ENCODE data around the gene IL1A.

IL1A gene

DNA sequence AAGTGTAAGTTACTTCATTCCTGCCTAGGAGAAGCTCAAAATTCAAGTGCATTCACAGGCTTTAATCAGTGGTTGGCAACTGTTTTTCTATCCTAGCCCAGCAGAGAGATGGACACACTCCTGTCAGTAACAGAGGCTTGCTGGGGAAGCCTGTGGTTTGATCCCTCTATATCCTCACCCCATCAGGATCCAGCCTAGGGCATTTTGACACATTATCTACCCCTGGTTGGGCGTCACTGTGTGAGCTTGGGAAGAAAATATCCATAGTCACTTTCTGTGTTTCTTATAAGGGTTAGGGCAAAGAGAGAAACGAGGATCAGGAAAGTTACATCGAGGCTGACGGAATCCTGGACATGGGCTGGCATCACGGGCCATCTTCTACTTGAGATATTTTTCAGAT is 53.5 kb downstream of the IL1A start:
- H3K4me3 ChIP-seq (ENCODE audit: low read depth, low read length), result no peak overlapping the region
- in situ Hi-C loops (cut with HindIII; ENCODE audit: low sequenced_read_pairs), result no loop called here
- TF ChIP-seq, protein P1, sequence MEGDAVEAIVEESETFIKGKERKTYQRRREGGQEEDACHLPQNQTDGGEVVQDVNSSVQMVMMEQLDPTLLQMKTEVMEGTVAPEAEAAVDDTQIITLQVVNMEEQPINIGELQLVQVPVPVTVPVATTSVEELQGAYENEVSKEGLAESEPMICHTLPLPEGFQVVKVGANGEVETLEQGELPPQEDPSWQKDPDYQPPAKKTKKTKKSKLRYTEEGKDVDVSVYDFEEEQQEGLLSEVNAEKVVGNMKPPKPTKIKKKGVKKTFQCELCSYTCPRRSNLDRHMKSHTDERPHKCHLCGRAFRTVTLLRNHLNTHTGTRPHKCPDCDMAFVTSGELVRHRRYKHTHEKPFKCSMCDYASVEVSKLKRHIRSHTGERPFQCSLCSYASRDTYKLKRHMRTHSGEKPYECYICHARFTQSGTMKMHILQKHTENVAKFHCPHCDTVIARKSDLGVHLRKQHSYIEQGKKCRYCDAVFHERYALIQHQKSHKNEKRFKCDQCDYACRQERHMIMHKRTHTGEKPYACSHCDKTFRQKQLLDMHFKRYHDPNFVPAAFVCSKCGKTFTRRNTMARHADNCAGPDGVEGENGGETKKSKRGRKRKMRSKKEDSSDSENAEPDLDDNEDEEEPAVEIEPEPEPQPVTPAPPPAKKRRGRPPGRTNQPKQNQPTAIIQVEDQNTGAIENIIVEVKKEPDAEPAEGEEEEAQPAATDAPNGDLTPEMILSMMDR (IDR thresholded peaks at IDR 0.05; ENCODE audit: low read depth, low read length), result no peak
- DNase-seq (ENCODE audit: low read depth, low spot score), result no peak

- TF ChIP-seq, protein P1 (IDR thresholded peaks at IDR 0.05; ENCODE audit: low read depth, low read length), result no peak
- DNase-seq (ENCODE audit: low read depth, low spot score), result no peak
- no peak overlapping the region for H3K4me3 ChIP-seq (ENCODE audit: low read depth, low read length)
- in situ Hi-C loops (cut with HindIII; ENCODE audit: low sequenced_read_pairs), result no loop called here
These were observed 54.1 kb downstream of the IL1A start for GRCh38 chr2:112730216-112730615.

DNA sequence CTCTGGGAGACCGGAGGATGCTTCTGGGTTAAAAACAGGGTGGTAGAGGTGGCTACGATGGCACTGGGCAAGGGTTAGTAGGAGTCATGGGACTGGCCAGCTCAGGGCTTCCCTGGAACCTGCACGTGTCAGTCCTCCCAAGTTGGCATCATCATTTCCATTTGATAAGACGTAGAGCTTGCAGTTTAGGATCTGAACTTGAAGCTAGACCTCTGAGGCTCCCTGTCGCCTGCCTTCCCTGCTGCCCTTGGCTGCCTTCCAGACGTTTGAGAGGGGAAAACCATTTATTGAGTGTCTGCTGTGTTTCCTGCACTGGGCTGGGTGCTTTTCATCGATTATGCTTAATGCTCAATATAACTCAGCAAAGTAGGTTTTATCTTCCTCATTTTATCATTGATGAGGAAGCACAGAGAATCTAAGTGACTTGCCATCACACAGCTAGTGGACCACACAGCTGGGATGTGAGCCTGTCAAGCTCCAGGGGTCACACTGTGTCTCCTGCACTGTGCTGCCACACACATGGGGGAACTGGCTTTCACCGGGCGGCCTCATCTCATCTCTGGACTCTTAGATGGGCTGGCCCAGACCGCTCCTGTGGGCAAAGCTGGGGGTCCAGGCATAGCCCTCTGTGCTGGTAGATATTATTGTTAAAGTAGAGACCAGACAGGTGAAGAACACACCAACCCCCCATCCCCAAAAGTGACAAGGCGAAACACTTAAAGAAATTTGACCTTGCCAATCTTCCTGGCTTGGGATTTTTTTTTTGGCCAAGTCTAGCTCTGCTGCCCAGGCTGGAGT is 55.7 kb downstream of the IL1A start:
- DNase-seq (ENCODE audit: low read depth, low spot score), result no peak

DNA sequence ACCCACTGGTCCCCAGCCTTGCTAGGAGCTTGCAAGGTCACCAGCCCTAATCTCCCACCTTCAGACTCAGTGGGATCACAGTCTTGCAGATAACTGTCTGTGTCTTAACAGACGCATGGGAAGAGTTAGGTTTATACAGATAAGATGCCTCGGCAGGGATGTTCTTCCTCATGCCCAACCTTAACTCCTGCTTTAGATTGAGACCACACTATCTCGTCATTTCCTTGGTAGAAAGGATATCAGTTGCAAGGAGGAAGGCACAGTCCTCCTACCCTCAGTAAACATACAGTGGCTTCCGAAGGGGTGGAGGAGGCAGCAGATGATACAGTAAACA is 56.3 kb downstream of the IL1A start:
- DNase-seq (ENCODE audit: low read depth, low spot score), result no peak
- in situ Hi-C loops (cut with HindIII; ENCODE audit: low sequenced_read_pairs), result no loop called here
- TF ChIP-seq, protein P1 (IDR thresholded peaks at IDR 0.05; ENCODE audit: low read depth, low read length), result no peak
- no peak overlapping the region for H3K4me3 ChIP-seq (ENCODE audit: low read depth, low read length)

More for the DNA sequence above, 55.7 kb downstream of the IL1A start:
- in situ Hi-C loops (cut with HindIII; ENCODE audit: low sequenced_read_pairs), result no loop called here
- TF ChIP-seq, protein P1 (IDR thresholded peaks at IDR 0.05; ENCODE audit: low read depth, low read length), result no peak
- no peak overlapping the region for H3K4me3 ChIP-seq (ENCODE audit: low read depth, low read length)

DNA sequence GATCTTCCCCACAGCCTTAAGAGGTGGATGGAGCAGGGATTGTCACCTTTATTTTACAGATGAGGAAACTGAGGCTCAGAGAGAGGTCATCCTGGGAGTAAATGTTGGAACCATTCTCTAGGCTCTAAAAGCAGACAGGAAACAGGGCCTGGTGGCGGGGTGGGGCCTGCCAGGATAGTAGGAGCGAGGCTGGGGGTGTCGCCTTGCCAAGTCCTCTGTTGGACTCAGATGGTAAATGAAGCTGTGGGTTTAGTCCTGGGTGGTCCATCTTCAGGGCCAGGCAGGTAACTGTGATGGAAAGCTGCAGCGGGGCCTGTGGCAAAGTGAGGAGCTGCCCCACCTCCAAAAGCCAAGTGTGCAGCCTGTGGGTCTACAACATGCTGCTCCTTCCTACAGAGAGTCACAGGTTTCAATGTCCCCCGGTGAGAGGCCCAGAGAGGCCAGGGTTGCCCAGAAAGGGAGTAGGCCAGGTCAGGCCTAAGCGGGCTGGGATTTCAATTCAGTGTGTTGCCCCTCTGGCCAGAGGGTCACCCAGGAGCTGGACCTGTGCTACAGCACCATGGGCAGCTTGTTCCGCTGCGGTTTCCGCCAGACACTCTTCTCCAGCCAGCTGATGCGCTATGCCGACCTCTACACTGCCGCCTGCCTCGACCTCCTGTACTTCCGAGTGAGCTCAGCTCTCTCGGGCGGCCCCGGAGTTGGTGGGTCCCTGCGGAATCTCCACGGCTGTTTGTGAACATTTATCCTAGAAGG is 56.8 kb downstream of the IL1A start:
- no peak overlapping the region for H3K4me3 ChIP-seq (ENCODE audit: low read depth, low read length)
- in situ Hi-C loops (cut with HindIII; ENCODE audit: low sequenced_read_pairs), result no loop called here
- TF ChIP-seq, protein P1 (IDR thresholded peaks at IDR 0.05; ENCODE audit: low read depth, low read length), result no peak
- DNase-seq (ENCODE audit: low read depth, low spot score), result no peak

GRCh38 chr2:112726487-112727190 is 57.7 kb downstream of the IL1A start:
- DNase-seq (ENCODE audit: low read depth, low spot score), result peak; percentile 91
- H3K4me3 ChIP-seq (ENCODE audit: low read depth, low read length), result no peak overlapping the region
- in situ Hi-C loops (cut with HindIII; ENCODE audit: low sequenced_read_pairs), result no loop called here
- TF ChIP-seq, protein P1 (IDR thresholded peaks at IDR 0.05; ENCODE audit: low read depth, low read length), result peak; percentile 98

Measured in astrocyte of the spinal cord (primary cell).